ENCODE measurements around the gene FIBIN. TPM values are rescaled to one million over a fixed set of nuclear protein-coding genes. Genes with fewer than 3 reads are reported as not detected.

FIBIN gene
- total RNA-seq, 1 donor from 2014 or later: 0.09 TPM

GRCh38 chr11:27031754-27032153 is 37.8 kb downstream of the FIBIN start:
- Histone ChIP-seq H3K27me3 (no peaks in the 10 kb centered on the region), H3K27ac (no peak overlapping the region), H3K9me3 (ENCODE audit: low read depth) (no peaks in the 10 kb centered on the region), H3F3A (ENCODE audit: low read depth) (no peaks in the 10 kb centered on the region), H3K4me1 (no peaks in the 10 kb centered on the region), H2AFZ (replicated peaks) (no peak overlapping the region), H4K20me1 (ENCODE audit: low read depth) (no peaks in the 10 kb centered on the region), H3K4me2 (no peak overlapping the region), H3K79me2 (ENCODE audit: low read depth) (no peaks in the 10 kb centered on the region), H3K4me3 (no peak overlapping the region), H3K36me3 (no peaks in the 10 kb centered on the region), H3K9ac (no peak overlapping the region)
- no peaks in the 10 kb centered on the region for H3K27me3 Mint-ChIP-seq (ENCODE audit: insufficient read depth, low read depth)
- H3K27ac Mint-ChIP-seq: no peak overlapping the region
- H3K4me3 Mint-ChIP-seq: no peak overlapping the region
- H3K9me3 Mint-ChIP-seq: peaks cover 9% of the 10 kb centered on the region
- no peaks in the 10 kb centered on the region for H3K36me3 Mint-ChIP-seq
- no peaks in the 10 kb centered on the region for H3K4me1 Mint-ChIP-seq
- TF ChIP-seq EZH2phosphoT487 (IDR thresholded peaks at IDR 0.05) (no peak), EZH2 (IDR thresholded peaks at IDR 0.05) (no peak), CTCF (IDR thresholded peaks at IDR 0.05) (no peak)
- DNase-seq (ENCODE audit: low spot score): no peak

GRCh38 chr11:27039873-27040272 is 46.0 kb downstream of the FIBIN start:
- Histone ChIP-seq H3K4me1 (peaks cover 23% of the 10 kb centered on the region), H3K36me3 (no peaks in the 10 kb centered on the region), H2AFZ (replicated peaks) (peak overlapping the region; percentile 80), H3K27ac (no peak overlapping the region), H3K9me3 (ENCODE audit: low read depth) (peaks cover 9% of the 10 kb centered on the region), H3K79me2 (ENCODE audit: low read depth) (no peaks in the 10 kb centered on the region), H3K4me2 (no peak overlapping the region), H3K27me3 (no peaks in the 10 kb centered on the region), H4K20me1 (ENCODE audit: low read depth) (no peaks in the 10 kb centered on the region), H3K9ac (no peak overlapping the region), H3F3A (ENCODE audit: low read depth) (peaks cover 10% of the 10 kb centered on the region), H3K4me3 (no peak overlapping the region)
- Mint-ChIP-seq H3K4me1 (no peaks in the 10 kb centered on the region), H3K36me3 (no peaks in the 10 kb centered on the region), H3K4me3 (no peak overlapping the region), H3K9me3 (peaks cover 23% of the 10 kb centered on the region), H3K27me3 (ENCODE audit: insufficient read depth, low read depth) (no peaks in the 10 kb centered on the region), H3K27ac (no peak overlapping the region)
- no peak for TF ChIP-seq EZH2phosphoT487 (IDR thresholded peaks at IDR 0.05)
- no peak for TF ChIP-seq EZH2 (IDR thresholded peaks at IDR 0.05)
- TF ChIP-seq CTCF (IDR thresholded peaks at IDR 0.05): peak; percentile 18
- no peak for DNase-seq (ENCODE audit: low spot score)

- Histone ChIP-seq H3K4me1 (peaks cover 23% of the 10 kb centered on the region), H3F3A (ENCODE audit: low read depth) (peaks cover 10% of the 10 kb centered on the region), H3K36me3 (no peaks in the 10 kb centered on the region), H3K27me3 (no peaks in the 10 kb centered on the region), H3K9ac (no peak within 1 kb of the TSS), H3K79me2 (ENCODE audit: low read depth) (no peaks in the 10 kb centered on the region), H3K27ac (no peak within 1 kb of the TSS), H3K4me3 (no peak within 1 kb of the TSS), H4K20me1 (ENCODE audit: low read depth) (no peaks in the 10 kb centered on the region), H2AFZ (replicated peaks) (peak within 1 kb of the TSS; percentile 80), H3K4me2 (peak within 1 kb of the TSS; percentile 15), H3K9me3 (ENCODE audit: low read depth) (peaks cover 9% of the 10 kb centered on the region)
- Mint-ChIP-seq H3K36me3 (no peaks in the 10 kb centered on the region), H3K9me3 (peaks cover 26% of the 10 kb centered on the region), H3K27me3 (ENCODE audit: insufficient read depth, low read depth) (no peaks in the 10 kb centered on the region), H3K4me1 (no peaks in the 10 kb centered on the region), H3K27ac (no peak within 1 kb of the TSS), H3K4me3 (no peak within 1 kb of the TSS)
- DNase-seq (ENCODE audit: low spot score): no peak
- TF ChIP-seq EZH2 (IDR thresholded peaks at IDR 0.05) (no peak), CTCF (IDR thresholded peaks at IDR 0.05) (no peak), EZH2phosphoT487 (IDR thresholded peaks at IDR 0.05) (no peak)
Observed at GRCh38 chr11:27040302-27041115, 46.6 kb downstream of the FIBIN start, which contains the start of gene BBOX1. Gene BBOX1, plus strand, starts transcription at chr11:27040815. Its CDS starts 14,616 bp downstream, at chr11:27055431.
